Bronchial epithelial cell (primary cell): ENCODE results near the gene SSUH2. TPM values are rescaled to one million over a fixed set of nuclear protein-coding genes. Genes with fewer than 3 reads are reported as not detected.
"Not testable (repeated sequence)": the region's sequence is repeated elsewhere in the genome, so short reads cannot be mapped to it uniquely, and the experiment has no call there.

ENCODE experiments used
- DNase-seq: peaks from one replicate; pipeline ENCODE4 v3.0.0-alpha.2; 2010; ENCODE audit warnings: low read depth
- FAIRE-seq: peaks from 2 replicates; lab custom pipeline; 2011; peaks lifted over from hg19 to GRCh38; lab: Jason Lieb, UNC
- H3K27me3 ChIP-seq: 2 replicates; pipeline ENCODE4 v1.5.1; 2011; ENCODE audit warnings: low read length; ENCODE audit not compliant: control insufficient read depth, insufficient read depth
- H3K36me3 ChIP-seq: 2 replicates; pipeline ENCODE4 v1.5.1; 2011; ENCODE audit warnings: low read length; ENCODE audit not compliant: control insufficient read depth, insufficient read depth
- H3K4me3 ChIP-seq: 2 replicates; pipeline ENCODE4 v1.5.1; 2011; ENCODE audit warnings: mild to moderate bottlenecking, low read depth, low read length, control low read depth
- total RNA-seq: library from RNA; depleted of rRNA; stranded (reverse); fragments of >200 nt; gene quantifications from 2 replicates; pipeline ENCODE4 v1.2.1, GENCODE V29; 2014
- TF ChIP-seq, protein P1 (sequence below): IDR thresholded peaks from 2 replicates; pipeline ENCODE4 v1.5.1; 2011; ENCODE audit warnings: mild to moderate bottlenecking, moderate library complexity, low read length, control low read depth, inconsistent platforms; ENCODE audit not compliant: insufficient read depth, severe bottlenecking

Gene SSUH2
- total RNA-seq, 1 donor from 2014 or later: 0.26 TPM

DNA sequence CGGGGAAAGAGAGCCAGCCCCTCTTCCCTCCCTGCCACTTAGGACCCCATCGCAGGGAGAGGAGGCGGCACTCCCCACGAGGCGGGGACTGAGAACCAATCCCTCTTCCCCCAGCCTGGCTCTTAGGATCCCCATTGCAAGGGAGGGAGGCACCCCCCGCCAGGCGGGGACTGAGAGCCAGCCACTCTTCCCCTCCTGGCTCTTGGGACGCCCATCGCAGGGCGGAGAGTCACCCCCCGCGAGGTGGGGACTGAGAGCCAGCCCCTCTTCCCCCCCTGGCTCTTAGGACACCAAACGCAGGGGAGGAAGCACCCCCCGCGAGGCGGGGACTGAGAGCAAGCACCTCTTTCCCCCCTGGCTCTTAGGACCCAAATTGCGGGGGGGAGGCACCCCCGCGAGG is 34.2 kb upstream of the SSUH2 start:
- TF ChIP-seq, protein P1, sequence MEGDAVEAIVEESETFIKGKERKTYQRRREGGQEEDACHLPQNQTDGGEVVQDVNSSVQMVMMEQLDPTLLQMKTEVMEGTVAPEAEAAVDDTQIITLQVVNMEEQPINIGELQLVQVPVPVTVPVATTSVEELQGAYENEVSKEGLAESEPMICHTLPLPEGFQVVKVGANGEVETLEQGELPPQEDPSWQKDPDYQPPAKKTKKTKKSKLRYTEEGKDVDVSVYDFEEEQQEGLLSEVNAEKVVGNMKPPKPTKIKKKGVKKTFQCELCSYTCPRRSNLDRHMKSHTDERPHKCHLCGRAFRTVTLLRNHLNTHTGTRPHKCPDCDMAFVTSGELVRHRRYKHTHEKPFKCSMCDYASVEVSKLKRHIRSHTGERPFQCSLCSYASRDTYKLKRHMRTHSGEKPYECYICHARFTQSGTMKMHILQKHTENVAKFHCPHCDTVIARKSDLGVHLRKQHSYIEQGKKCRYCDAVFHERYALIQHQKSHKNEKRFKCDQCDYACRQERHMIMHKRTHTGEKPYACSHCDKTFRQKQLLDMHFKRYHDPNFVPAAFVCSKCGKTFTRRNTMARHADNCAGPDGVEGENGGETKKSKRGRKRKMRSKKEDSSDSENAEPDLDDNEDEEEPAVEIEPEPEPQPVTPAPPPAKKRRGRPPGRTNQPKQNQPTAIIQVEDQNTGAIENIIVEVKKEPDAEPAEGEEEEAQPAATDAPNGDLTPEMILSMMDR: no peak
- Histone ChIP-seq H3K36me3 (no peaks in the 10 kb centered on the region), H3K27me3 (no peaks in the 10 kb centered on the region), H3K4me3 (no peak overlapping the region)
- no peak for FAIRE-seq
- DNase-seq: no peak

DNA sequence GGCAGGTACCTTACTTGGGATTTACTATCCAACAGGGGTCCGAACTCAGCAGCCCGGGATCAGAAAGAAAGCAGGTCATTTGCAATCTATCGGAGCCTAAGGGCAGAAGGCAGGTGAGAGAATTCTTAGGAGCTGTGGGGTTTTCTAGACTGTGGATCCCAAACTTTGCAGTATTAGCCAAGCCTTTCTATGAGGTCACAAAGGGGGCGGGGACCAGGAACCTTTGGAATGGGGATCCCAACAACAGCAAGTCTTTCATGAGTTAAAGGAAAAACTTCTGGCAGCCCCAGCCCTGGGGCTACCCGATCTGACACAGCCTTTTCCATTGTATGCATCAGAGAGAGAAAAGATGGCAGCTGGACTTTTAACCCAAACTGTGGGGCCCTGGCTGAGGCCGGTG is 32.7 kb upstream of the SSUH2 start:
- not testable (repeated sequence) for FAIRE-seq, DNase-seq

DNA sequence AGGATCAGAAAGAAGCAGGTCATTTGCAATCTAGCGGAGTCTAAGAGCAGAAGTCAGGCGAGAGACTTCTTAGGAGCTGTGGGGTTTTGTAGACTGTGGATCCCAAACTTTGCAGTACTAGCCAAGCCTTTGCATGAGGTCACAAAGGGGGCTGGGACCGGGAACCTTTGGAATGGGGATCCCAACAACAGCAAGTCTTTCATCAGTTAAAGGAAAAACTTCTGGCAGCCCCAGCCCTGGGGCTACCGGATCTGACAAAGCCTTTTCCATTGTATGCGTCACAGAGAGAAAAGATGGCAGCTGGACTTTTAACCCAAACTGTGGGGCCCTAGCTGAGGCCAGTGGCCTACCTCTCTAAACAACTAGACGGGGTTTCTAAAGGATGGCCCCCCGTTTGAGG is 31.0 kb upstream of the SSUH2 start:
- H3K36me3 ChIP-seq, FAIRE-seq, H3K4me3 ChIP-seq, H3K27me3 ChIP-seq, DNase-seq: not testable (repeated sequence)

More for the DNA sequence above, 32.7 kb upstream of the SSUH2 start:
- H3K36me3 ChIP-seq, H3K4me3 ChIP-seq, H3K27me3 ChIP-seq: not testable (repeated sequence)

DNA sequence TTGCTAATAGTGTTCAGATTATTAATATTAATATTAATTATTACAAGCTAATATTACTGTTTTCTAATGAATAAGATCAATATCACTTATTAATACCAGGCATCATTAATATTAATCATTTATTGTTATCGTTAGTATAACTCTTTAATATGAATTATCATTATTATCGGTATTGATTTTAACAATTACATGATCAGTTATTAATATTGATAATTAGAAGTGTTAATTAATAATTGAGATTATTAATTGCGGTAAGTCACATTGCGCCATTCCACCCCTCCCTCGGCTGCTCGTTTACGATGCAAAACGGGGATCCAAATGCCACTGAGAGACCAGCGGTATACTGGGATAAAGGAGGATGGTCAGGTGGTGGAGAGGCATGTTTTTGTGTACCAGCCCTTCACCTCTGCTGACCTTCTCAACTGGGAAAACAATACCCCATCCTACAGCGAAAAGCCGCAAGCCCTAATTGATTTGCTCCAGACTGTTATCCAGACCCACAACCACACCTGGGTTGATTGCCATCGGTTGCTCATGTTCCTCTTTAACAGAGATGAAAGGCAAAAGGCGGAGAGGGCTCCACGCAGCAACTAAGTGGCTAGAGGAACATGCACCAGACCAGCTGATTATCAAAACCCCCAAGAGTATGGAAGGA is 28.6 kb upstream of the SSUH2 start:
- TF ChIP-seq, protein P1: no peak
- H3K4me3 ChIP-seq: no peak overlapping the region
- no peak for FAIRE-seq
- no peak for DNase-seq
- no peaks in the 10 kb centered on the region for H3K27me3 ChIP-seq
- H3K36me3 ChIP-seq: no peaks in the 10 kb centered on the region

DNA sequence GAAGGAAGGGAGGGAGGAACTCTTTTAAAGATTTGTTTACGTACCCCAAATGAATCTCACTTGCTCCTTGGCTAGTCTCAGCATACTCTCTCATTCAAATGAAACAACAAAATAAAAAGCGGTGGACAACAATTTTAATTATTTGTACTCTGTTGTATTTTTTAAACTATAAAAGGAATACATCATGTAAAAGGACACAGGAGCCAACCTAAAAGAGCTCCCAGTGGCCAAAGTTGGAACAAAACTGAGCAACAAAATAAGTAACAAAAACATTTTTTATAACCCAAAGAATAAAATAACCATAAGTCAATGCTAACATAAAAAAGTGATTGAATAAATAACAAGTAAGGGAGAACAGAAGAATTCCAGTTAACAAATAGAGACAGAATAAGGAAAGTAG is 24.4 kb upstream of the SSUH2 start:
- FAIRE-seq (no peak), DNase-seq (no peak)
- Histone ChIP-seq H3K27me3 (no peaks in the 10 kb centered on the region), H3K36me3 (no peaks in the 10 kb centered on the region), H3K4me3 (no peak overlapping the region)
- TF ChIP-seq, protein P1: no peak

DNA sequence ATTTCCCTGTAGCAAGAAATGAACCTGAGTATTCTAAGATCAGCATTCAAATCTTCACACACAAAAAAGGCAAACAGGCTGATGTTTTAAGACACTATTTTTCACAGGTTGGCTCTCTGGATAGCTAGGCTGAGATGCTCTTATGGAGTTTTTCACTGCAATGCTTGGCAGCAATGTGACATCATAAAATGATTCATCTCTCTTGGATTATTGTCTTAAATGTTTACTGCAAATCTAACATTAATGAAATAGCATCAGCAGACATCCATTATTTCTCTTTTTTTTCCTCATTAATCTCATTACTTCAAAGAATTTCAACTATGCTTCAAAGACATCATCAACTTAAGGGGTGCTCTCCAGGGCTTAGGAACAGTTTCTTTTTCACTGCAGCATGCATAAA is 23.6 kb upstream of the SSUH2 start:
- no peak overlapping the region for H3K4me3 ChIP-seq
- TF ChIP-seq, protein P1: no peak
- FAIRE-seq (no peak), DNase-seq (peak; percentile 30)
- H3K27me3 ChIP-seq: no peaks in the 10 kb centered on the region
- H3K36me3 ChIP-seq: no peaks in the 10 kb centered on the region

DNA sequence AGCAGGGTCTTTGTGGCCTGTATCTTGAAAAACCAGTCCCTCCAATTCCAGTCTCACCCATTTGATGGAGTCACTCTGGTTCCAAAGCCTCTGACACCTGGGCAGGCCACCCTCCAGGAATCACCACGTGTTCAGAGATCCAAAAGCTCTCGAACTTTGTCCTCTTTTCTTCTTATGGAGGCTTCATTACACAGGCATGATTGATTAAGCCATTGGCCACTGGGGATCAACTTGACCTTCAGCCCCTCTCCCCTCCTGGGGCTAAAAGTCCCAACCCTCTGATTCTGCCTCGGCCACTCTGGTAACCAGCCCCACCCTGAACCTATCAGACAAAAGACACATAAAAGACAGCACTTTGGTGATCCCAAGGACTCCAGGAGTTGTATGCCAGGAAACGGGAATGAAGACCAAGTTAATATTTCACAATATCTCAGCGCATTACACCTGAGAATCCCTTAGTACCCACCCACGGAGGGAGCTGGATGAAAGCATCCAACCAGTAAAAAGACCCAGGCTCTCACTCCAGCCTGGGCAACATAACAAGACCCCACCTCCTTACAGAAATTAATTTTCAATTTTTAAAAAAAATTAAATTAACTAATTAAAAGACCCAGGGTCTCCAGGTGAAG is 23.0 kb upstream of the SSUH2 start:
- no peaks in the 10 kb centered on the region for H3K36me3 ChIP-seq
- DNase-seq (no peak), FAIRE-seq (no peak)
- TF ChIP-seq, protein P1: no peak
- no peaks in the 10 kb centered on the region for H3K27me3 ChIP-seq
- H3K4me3 ChIP-seq: no peak overlapping the region
